ENCODE results near the gene VPS51. TPM values are rescaled to one million over a fixed set of nuclear protein-coding genes. Genes with fewer than 3 reads are reported as not detected.

The VPS51 gene
- total and polyA plus RNA-seq, 2 of the 4 experiments (the other 2 are of a cell fraction): 56.3 to 113 TPM

GRCh38 chr11:65066805-65067291 is 29.2 kb upstream of the VPS51 start:
- Histone ChIP-seq H2AK9ac (replicated peaks; ENCODE audit: low read depth, low read length, poor library complexity) (no peak overlapping the region), H4K91ac (ENCODE audit: insufficient read depth, low read depth, low read length) (no peak overlapping the region), H3K9me1 (ENCODE audit: insufficient read depth, low read length) (no peaks in the 10 kb centered on the region), H3K4me2 (ENCODE audit: low read depth, low read length) (no peak overlapping the region), H3K27ac (ENCODE audit: insufficient read depth, low read length) (no peak overlapping the region), H3K4me3 (ENCODE audit: insufficient read depth, low read depth, low read length) (no peak overlapping the region), H2BK20ac (ENCODE audit: low read depth, low read length) (no peak overlapping the region), H3K4ac (ENCODE audit: low read depth, low read length) (no peak overlapping the region), H2BK15ac (ENCODE audit: low read depth, low read length) (no peak overlapping the region), H2AFZ (replicated peaks; ENCODE audit: low read length, poor library complexity) (no peak overlapping the region), H3K4me1 (ENCODE audit: control insufficient read depth, insufficient read depth, low read length) (no peaks in the 10 kb centered on the region), H2AK5ac (ENCODE audit: low read depth, low read length) (no peak overlapping the region), H3K56ac (ENCODE audit: extremely low read depth, insufficient read depth, low read length) (no peak overlapping the region), H3K36me3 (ENCODE audit: control insufficient read depth, insufficient read depth, low read length) (no peaks in the 10 kb centered on the region), H3K23ac (ENCODE audit: low read depth, low read length) (no peak overlapping the region), H3K14ac (replicated peaks; ENCODE audit: low read depth, low read length) (no peak overlapping the region), H4K20me1 (ENCODE audit: insufficient read depth, low read length) (no peaks in the 10 kb centered on the region), H2BK5ac (ENCODE audit: low read depth, low read length, poor library complexity, severe bottlenecking) (no peak overlapping the region), H4K8ac (ENCODE audit: low read depth in 2 of 2, low read length in 2 of 2) (no peak overlapping the region), H2BK120ac (ENCODE audit: low read depth, low read length) (no peak overlapping the region), H3K9ac (ENCODE audit: low read depth, low read length) (no peak overlapping the region), H3K9me3 (ENCODE audit: control insufficient read depth, insufficient read depth, low read length) (no peaks in the 10 kb centered on the region), H4K5ac (ENCODE audit: low read depth, low read length) (no peak overlapping the region), H3K79me1 (ENCODE audit: low read depth in 1 of 2, low read length in 2 of 2) (no peaks in the 10 kb centered on the region), H3K18ac (ENCODE audit: low read depth, low read length) (no peak overlapping the region), H3K27me3 (ENCODE audit: control insufficient read depth, insufficient read depth, low read length) (peaks cover 8% of the 10 kb centered on the region; the same call in 1 of the 2 replicates)
- no peak for ATAC-seq (ENCODE audit: low read depth)
- TF ChIP-seq CEBPB (IDR thresholded peaks at IDR 0.05; ENCODE audit: low read depth, low read length): no peak
- TF ChIP-seq NFE2L2 (IDR thresholded peaks at IDR 0.05; ENCODE audit: low read depth, low read length): no peak
- TF ChIP-seq SMC3 (IDR thresholded peaks at IDR 0.05; ENCODE audit: low read depth, low read length): no peak
- TF ChIP-seq RAD21 (IDR thresholded peaks at IDR 0.05; ENCODE audit: low read length): no peak
- no peak for TF ChIP-seq USF2 (IDR thresholded peaks at IDR 0.05; ENCODE audit: low read depth, low read length)
- TF ChIP-seq MAZ (IDR thresholded peaks at IDR 0.05; ENCODE audit: borderline replicate concordance, low read depth, low read length): no peak
- no peak for TF ChIP-seq POLR2A (IDR thresholded peaks at IDR 0.05; ENCODE audit: low read depth, low read length)
- no peak for TF ChIP-seq BHLHE40 (IDR thresholded peaks at IDR 0.05; ENCODE audit: low read depth, low read length)
- no peak for TF ChIP-seq CHD1 (IDR thresholded peaks at IDR 0.05; ENCODE audit: low read depth, low read length)
- no peak for TF ChIP-seq MAFK (IDR thresholded peaks at IDR 0.05; ENCODE audit: low read depth, low read length)
- no peak for TF ChIP-seq CTCF (conservative IDR thresholded peaks at IDR 0.05; ENCODE audit: low read depth, low read length)
- no peak for TF ChIP-seq ELK1 (IDR thresholded peaks at IDR 0.05; ENCODE audit: borderline replicate concordance, low read depth, low read length)
- no peak for TF ChIP-seq RFX5 (IDR thresholded peaks at IDR 0.05; ENCODE audit: low read depth, low read length)
- intact Hi-C loops (cut with micrococcal nuclease) (no loop called here), in situ Hi-C loops (cut with MboI; ENCODE audit: low sequenced_read_pairs) (no loop called here), dilution Hi-C loops (cut with HindIII; ENCODE audit: low sequenced_read_pairs, unreplicated experiment) (no loop called here)
- no peak for DNase-seq
- ChIA-PET CTCF (no interaction called here), POLR2A (ENCODE audit: unreplicated experiment) (no interaction called here)
- no TSS peak for BruUV-seq (replicated peaks)
- 80% methylated on average over 1 of the region's 4 CpGs; no CpG with 5 or more reads in 1 of the 2 experiments for WGBS, 2 experiments (ENCODE audit: extremely low coverage in 2 of 2, insufficient read length in 1 of 2)

All from IMR-90 (cell line).